ENCODE data around the gene NIPBL. TPM values are rescaled to one million over a fixed set of nuclear protein-coding genes. Genes with fewer than 3 reads are reported as not detected.
"Not testable (repeated sequence)": the region's sequence is repeated elsewhere in the genome, so short reads cannot be mapped to it uniquely, and the experiment has no call there.

The NIPBL gene
- total RNA-seq, 1 experiment from 2014 or later = 11.7 TPM

DNA sequence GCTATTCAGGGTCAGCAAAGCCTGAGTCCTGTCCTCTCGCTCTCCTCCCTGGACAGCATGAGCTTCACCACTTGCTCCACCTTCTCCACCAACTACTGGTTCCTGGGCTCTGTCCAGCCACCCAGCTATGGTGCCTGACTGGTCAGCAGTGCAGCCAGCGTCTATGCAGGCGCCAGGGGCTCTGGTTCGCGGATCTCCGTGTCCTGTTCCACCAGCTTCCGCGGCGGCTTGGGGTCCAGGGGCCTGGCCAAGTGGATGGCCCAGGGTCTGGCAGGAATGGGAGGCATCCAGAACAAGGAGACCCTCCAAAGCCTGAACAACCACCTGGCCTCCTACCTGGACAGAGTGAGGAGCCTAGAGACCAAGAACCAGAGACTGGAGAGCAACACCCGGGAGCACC is 8.6 kb downstream of the NIPBL start:
- H3K27me3 ChIP-seq (ENCODE audit: control insufficient read depth, insufficient read depth, low read length) = no peaks in the 10 kb centered on the region
- no peak overlapping the region for H3K4me3 ChIP-seq (ENCODE audit: insufficient read depth, low read depth, low read length)
- H3K36me3 ChIP-seq (replicated peaks; ENCODE audit: control insufficient read depth, insufficient read depth, low read length) = no peaks in the 10 kb centered on the region; the same call in 1 of the 2 replicates
- no peak for DNase-seq

DNA sequence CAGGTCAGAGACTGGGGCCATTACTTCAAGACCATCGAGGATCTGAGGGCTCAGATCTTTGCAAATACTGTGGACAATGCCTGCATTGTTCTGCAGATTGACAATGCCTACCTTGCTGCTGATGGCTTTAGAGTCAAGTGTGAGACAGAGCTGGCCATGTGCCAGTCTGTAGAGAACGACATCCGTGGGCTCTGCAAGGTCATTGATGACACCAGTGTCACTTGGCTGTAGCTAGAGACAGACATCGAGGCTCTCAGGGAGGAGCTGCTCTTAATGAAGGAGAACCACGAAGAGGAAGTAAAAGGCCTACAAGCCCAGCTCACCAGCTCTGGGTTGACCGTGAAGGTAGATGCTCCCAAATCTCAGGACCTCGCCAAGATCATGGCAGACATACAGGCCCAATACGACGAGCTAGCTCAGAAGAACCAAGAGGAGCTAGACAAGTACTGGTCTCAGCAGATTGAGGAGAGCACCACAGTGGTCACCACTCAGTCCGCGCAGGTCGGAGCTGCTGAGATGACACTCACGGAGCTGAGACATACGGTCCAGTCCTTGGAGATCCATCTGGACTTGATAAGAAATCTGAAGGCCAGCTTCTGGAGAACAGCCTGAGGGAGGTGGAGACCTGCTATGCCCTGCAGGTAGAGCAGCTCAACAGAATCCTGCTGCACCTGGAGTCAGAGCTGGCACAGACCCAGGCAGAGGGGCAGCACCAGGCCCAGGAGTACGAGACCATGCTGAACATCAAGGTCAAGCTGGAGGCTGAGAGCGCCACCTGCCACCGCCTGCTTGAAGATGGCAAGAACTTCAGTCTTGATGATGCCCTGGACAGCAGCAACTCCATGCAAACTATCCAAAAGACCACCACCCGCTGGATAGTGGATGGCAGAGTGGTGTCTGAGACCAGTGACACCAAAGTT is 9.3 kb downstream of the NIPBL start:
- DNase-seq = no peak
- H3K36me3 ChIP-seq (replicated peaks; ENCODE audit: control insufficient read depth, insufficient read depth, low read length) = no peaks in the 10 kb centered on the region; the same call in 1 of the 2 replicates
- H3K27me3 ChIP-seq (ENCODE audit: control insufficient read depth, insufficient read depth, low read length) = no peaks in the 10 kb centered on the region
- no peak overlapping the region for H3K4me3 ChIP-seq (ENCODE audit: insufficient read depth, low read depth, low read length)

DNA sequence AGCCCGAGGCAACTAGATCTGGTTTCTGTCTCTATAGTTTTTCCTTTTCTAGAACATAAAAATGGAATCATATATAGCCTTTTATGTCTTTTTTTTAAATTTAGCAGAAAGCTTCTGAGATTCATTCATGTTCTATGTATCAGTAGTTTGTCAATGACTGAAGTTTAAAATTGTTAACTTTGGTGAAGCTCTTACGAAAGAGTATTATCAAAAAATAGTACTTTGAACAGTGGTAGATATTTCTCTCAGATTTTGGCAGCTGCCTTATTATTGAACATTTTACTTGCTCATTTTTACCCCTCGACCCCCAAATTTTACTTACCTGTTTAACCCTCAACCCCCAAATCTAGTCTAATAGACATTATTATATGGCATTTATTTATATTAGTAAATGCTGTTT is 10.2 kb downstream of the NIPBL start:
- Histone ChIP-seq H3K36me3 (replicated peaks; ENCODE audit: control insufficient read depth, insufficient read depth, low read length) (no peaks in the 10 kb centered on the region; the same call in none of the 2 replicates), H3K4me3 (ENCODE audit: insufficient read depth, low read depth, low read length) (no peak overlapping the region), H3K27me3 (ENCODE audit: control insufficient read depth, insufficient read depth, low read length) (no peaks in the 10 kb centered on the region)
- DNase-seq = no peak

DNA sequence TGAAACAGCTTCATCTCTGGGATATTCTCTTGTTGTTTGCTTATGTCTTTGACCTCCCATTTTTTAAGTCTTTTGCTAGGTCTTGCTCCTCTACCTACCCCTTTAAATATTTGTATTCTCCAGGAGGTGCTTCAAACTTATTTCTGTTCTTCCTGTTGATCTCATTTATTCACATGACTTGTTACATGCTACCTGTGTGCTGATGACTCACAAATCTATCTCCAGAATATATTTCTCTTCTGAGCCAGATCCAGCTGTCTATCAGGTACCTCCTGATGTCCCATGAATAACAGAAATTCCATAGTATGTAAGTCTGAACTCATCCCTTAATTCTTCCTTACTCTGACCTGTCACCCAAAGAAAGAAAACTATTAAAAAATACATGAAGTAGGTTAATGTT is 11.0 kb downstream of the NIPBL start:
- Histone ChIP-seq H3K36me3 (replicated peaks; ENCODE audit: control insufficient read depth, insufficient read depth, low read length) (no peaks in the 10 kb centered on the region; the same call in none of the 2 replicates), H3K4me3 (ENCODE audit: insufficient read depth, low read depth, low read length) (no peak overlapping the region), H3K27me3 (ENCODE audit: control insufficient read depth, insufficient read depth, low read length) (no peaks in the 10 kb centered on the region)
- DNase-seq = no peak

DNA sequence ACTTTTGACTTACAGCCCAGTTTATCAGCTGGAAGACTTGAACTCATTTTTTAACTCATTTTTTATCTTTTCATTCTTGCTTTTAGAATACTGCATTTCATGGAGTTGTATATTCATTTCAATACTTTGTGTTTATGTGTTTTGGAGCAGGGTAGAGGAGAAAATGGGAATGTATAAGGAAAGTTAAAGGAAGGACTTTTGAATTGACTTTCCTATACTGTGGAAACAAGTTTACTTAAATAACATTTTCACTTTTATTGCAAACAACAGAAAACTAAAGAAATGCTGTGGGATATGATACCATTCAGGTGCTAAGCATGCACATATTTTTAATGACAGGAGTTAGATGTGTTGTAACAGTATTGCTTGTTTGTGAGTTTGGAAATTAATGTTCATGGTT is 11.7 kb downstream of the NIPBL start:
- DNase-seq = no peak
- Histone ChIP-seq H3K27me3 (ENCODE audit: control insufficient read depth, insufficient read depth, low read length) (no peaks in the 10 kb centered on the region), H3K36me3 (replicated peaks; ENCODE audit: control insufficient read depth, insufficient read depth, low read length) (no peaks in the 10 kb centered on the region; the same call in none of the 2 replicates)

DNA sequence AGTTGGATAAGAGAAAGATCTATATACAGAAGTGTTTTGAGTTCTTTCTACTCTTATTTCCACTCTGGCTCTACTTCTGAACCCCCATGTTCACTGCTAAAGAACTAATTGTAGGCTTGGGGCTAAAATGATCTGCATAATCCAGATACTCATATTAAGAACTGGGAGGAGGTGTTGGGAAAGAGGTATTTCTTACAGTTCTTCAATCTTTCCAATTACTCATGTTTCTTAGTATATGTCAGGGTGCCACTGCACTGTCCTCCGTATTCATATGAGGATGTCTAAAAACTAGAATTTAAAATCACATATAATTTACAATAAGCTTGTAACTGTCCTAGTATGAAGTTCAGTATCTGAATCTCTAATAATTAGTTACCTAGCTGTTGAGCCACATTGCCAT is 12.7 kb downstream of the NIPBL start:
- Histone ChIP-seq H3K4me3 (ENCODE audit: insufficient read depth, low read depth, low read length) (no peak overlapping the region), H3K27me3 (ENCODE audit: control insufficient read depth, insufficient read depth, low read length) (no peaks in the 10 kb centered on the region), H3K36me3 (replicated peaks; ENCODE audit: control insufficient read depth, insufficient read depth, low read length) (no peaks in the 10 kb centered on the region; the same call in none of the 2 replicates)
- DNase-seq = no peak

More for the DNA sequence above, 11.7 kb downstream of the NIPBL start:
- no peak overlapping the region for H3K4me3 ChIP-seq (ENCODE audit: insufficient read depth, low read depth, low read length)

DNA sequence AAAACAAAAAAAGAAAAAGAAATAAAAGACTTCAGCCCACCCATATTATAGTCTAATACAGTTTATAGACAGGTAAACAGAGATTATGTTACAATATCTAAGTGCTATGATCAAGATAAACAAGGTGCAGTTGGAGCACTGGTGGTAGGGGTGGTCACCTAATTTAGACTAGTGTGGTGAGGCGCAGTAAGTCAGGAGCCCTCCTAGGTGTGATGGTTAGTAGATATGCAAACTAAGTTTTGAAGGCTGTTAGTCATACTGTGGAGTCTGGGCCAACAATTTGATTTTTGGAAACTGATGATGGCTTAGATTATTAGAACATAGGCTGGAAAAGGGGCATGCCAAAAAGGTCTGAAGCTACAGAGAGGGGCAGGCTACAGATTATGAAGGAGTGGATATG is 14.7 kb downstream of the NIPBL start:
- Histone ChIP-seq H3K36me3 (replicated peaks; ENCODE audit: control insufficient read depth, insufficient read depth, low read length) (no peaks in the 10 kb centered on the region; the same call in 1 of the 2 replicates), H3K27me3 (ENCODE audit: control insufficient read depth, insufficient read depth, low read length) (no peaks in the 10 kb centered on the region), H3K4me3 (ENCODE audit: insufficient read depth, low read depth, low read length) (no peak overlapping the region)
- DNase-seq = no peak

DNA sequence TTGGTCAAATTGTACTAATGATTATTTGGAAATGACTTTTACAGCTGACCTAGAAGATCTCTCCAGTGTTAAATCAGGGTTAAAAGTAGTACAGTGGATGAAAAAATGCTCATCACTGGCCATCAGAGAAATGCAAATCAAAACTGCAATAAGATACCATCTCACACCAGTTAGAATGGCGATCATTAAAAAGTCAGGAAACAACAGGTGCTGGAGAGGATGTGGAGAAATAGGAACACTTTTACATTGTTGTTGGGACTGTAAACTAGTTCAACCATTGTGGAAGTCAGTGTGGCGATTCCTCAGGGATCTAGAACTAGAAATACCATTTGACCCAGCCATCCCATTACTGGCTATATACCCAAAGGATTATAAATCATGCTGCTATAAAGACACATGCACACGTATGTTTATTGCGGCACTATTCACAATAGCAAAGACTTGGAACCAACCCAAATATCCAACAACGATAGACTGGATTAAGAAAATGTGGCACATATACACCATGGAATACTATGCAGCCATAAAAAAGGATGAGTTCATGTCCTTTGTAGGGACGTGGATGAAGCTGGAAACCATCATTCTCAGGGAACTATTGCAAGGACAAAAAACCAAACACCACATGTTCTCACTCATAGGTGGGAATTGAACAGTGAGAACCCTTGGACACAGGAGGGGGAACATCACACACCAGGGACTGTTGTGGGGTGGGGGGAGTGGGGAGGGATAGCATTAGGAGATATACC is 15.7 kb downstream of the NIPBL start:
- not testable (repeated sequence) for DNase-seq; H3K4me3 ChIP-seq (ENCODE audit: insufficient read depth, low read depth, low read length); H3K36me3 ChIP-seq (replicated peaks; ENCODE audit: control insufficient read depth, insufficient read depth, low read length); H3K27me3 ChIP-seq (ENCODE audit: control insufficient read depth, insufficient read depth, low read length)

DNA sequence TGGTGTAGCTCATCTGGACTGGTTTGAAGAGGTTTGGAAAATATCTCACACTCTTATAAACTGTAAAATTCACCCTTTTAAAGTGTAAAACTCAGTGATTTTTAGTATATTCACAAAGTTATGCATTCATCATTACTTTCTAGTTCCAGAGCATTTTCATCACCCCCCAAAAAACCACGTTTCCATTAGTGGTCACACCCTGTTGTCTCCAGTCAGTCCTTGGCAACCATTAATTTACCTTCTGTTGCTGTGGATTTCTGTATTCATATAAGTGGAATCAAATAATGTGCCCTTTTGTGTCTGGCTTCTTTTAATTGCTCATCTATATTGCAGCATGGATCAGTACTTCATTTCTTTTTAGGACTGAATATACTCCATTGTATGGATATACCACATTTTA is 18.4 kb downstream of the NIPBL start:
- Histone ChIP-seq H3K27me3 (ENCODE audit: control insufficient read depth, insufficient read depth, low read length) (no peaks in the 10 kb centered on the region), H3K36me3 (replicated peaks; ENCODE audit: control insufficient read depth, insufficient read depth, low read length) (no peaks in the 10 kb centered on the region; the same call in 1 of the 2 replicates), H3K4me3 (ENCODE audit: insufficient read depth, low read depth, low read length) (no peak overlapping the region)
- DNase-seq = no peak

DNA sequence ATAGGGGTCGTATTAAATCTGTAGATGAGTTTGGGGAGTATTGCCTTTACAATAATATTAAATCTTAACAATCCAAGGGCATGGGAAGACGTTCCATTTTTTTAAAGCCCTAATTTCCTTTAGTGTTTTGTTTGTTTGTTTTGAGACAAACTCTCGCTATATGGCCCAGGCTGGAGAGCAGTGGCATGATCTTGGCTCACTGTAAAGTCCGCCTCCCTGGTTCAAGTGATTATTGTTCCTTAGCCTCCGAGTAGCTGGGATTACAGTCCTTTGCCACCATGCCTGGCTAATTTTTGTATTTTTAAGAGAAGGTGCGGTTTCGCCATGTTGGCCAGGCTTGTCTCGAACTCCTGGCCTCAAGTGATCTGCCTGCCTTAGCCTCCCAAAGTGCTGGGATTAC is 19.9 kb downstream of the NIPBL start:
- Histone ChIP-seq H3K27me3 (ENCODE audit: control insufficient read depth, insufficient read depth, low read length) (no peaks in the 10 kb centered on the region), H3K36me3 (replicated peaks; ENCODE audit: control insufficient read depth, insufficient read depth, low read length) (no peaks in the 10 kb centered on the region; the same call in 1 of the 2 replicates), H3K4me3 (ENCODE audit: insufficient read depth, low read depth, low read length) (no peak overlapping the region)
- no peak for DNase-seq

DNA sequence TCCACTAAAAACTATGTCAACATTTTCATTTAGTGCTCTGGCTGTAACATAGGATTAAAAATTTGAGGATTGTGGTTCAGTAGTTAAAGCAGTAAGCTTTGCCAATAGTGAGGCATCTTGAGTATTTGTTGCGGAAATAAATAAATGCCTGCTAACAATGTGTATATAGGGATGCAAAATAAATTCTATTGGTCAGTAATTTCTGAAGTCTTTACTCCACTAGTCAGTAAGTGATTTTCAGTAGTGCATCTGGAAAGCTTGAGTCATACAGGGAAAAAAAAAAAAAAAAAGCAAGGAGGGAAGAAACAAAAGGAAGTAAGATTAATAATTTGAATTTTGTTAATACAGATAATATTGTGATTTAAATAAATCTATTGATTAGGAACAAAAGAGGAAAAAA is 21.0 kb downstream of the NIPBL start:
- Histone ChIP-seq H3K36me3 (replicated peaks; ENCODE audit: control insufficient read depth, insufficient read depth, low read length) (no peaks in the 10 kb centered on the region; the same call in 1 of the 2 replicates), H3K27me3 (ENCODE audit: control insufficient read depth, insufficient read depth, low read length) (no peaks in the 10 kb centered on the region), H3K4me3 (ENCODE audit: insufficient read depth, low read depth, low read length) (no peak overlapping the region)
- no peak for DNase-seq

DNA sequence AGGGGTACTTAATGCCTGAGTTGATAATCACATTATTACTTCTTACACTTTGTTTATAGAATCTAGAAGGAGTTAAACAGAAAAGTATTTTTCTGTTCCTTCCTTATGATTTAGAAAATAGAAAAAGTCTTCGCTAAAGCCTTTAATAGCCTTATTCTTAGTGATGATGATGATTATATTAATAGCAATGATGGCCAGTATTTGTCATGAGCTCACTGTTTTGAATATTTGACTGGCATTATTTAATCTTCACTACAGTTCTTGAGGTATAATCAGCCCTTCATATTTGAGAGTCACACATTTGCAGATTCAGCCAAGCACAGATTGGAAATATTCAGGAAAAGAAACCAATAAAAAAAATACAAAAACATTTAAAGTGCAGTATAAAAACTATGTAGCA is 23.3 kb downstream of the NIPBL start:
- Histone ChIP-seq H3K36me3 (replicated peaks; ENCODE audit: control insufficient read depth, insufficient read depth, low read length) (no peaks in the 10 kb centered on the region; the same call in 1 of the 2 replicates), H3K4me3 (ENCODE audit: insufficient read depth, low read depth, low read length) (no peak overlapping the region), H3K27me3 (ENCODE audit: control insufficient read depth, insufficient read depth, low read length) (no peaks in the 10 kb centered on the region)
- DNase-seq = no peak

DNA sequence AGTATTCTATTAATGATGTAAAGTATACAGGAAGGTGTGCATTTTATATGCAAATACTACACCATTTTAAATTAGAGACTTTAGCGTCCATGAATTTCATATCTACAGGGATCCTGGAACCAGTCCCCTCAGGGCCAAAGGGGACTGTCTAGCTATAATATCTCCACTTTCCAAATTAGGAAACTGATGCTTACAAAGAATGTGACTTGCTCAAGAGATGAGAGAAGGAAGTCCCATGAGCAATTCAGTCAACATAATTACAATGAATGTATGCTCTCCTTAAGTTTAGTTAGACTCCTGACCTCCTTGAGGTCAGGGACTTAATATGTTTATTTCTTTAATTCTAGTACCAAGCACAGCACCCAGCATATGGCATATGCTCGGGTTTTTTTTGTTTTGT is 23.7 kb downstream of the NIPBL start:
- DNase-seq = no peak
- H3K27me3 ChIP-seq (ENCODE audit: control insufficient read depth, insufficient read depth, low read length) = no peaks in the 10 kb centered on the region
- no peak overlapping the region for H3K4me3 ChIP-seq (ENCODE audit: insufficient read depth, low read depth, low read length)
- no peaks in the 10 kb centered on the region; the same call in 1 of the 2 replicates for H3K36me3 ChIP-seq (replicated peaks; ENCODE audit: control insufficient read depth, insufficient read depth, low read length)

DNA sequence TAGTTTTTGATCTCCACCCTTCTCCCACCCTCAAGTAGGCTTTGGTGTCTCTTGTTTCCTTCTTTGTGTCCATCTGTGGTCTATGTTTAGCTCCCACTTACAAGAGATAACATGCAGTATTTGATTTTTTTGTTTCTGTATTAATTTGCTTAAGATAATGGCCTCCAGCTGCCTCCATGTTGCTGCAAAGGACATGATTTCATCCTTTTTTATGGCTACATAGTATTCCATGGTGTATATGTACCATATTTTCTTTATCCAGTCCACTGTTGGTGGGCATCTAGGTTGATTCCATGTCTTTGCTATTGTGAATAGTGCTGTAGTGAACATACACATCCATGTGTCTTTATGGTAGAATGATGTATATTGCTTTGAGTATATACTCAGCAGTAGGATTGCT is 24.5 kb downstream of the NIPBL start:
- H3K36me3 ChIP-seq (replicated peaks; ENCODE audit: control insufficient read depth, insufficient read depth, low read length); H3K4me3 ChIP-seq (ENCODE audit: insufficient read depth, low read depth, low read length); H3K27me3 ChIP-seq (ENCODE audit: control insufficient read depth, insufficient read depth, low read length); DNase-seq: not testable (repeated sequence)

DNA sequence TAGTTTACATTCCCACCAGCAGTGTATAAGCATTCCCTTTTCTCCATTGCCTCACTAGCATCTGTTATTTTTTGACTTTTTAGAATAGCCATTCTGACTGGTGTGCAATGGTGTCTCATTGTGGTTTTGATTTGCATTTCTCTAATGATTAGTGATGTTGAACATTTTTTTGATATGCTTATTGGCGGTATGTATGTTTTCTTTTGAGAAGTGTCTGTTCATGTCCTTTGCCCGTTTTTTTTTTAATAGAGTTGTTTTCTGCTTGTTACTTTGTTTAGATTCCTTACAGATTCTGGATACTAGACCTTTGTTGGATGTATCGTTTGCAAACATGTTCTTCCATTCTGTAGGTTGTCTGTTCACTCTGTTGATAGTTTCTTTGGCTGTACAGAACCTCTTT is 25.3 kb downstream of the NIPBL start:
- H3K36me3 ChIP-seq (replicated peaks; ENCODE audit: control insufficient read depth, insufficient read depth, low read length) = no peaks in the 10 kb centered on the region; the same call in 1 of the 2 replicates
- no peak overlapping the region for H3K4me3 ChIP-seq (ENCODE audit: insufficient read depth, low read depth, low read length)
- H3K27me3 ChIP-seq (ENCODE audit: control insufficient read depth, insufficient read depth, low read length) = no peaks in the 10 kb centered on the region
- DNase-seq = no peak
